KOPT-K1 (cell line): ENCODE measurements around the gene ALOX5AP.

Source experiments
- H3K27ac ChIP-seq: fragments of 200-600 bp; sonication (generic); 2 replicates; pipeline ENCODE4 v1.5.1; 2016; ENCODE audit warnings: antibody characterized with exemption, mild to moderate bottlenecking, low read depth, low read length; ENCODE audit not compliant: poor library complexity, severe bottlenecking
- H3K36me3 ChIP-seq: fragments of 200-600 bp; sonication (generic); 2 replicates; pipeline ENCODE4 v1.5.1; 2017; ENCODE audit warnings: antibody characterized with exemption, mild to moderate bottlenecking, low read length, moderate library complexity; ENCODE audit not compliant: insufficient read depth
- H3K9me3 ChIP-seq: fragments of 200-600 bp; sonication (generic); 2 replicates; pipeline ENCODE4 v1.5.1; 2017; ENCODE audit warnings: antibody characterized with exemption, low read length, mild to moderate bottlenecking; ENCODE audit not compliant: insufficient read depth, poor library complexity, severe bottlenecking

ALOX5AP gene

GRCh38 chr13:30803749-30804148, 68.4 kb downstream of the ALOX5AP start:
- no peaks in the 10 kb centered on the region for H3K9me3 ChIP-seq
- H3K27ac ChIP-seq, result no peak overlapping the region
- H3K36me3 ChIP-seq, result no peaks in the 10 kb centered on the region

GRCh38 chr13:30804474-30804873, 69.1 kb downstream of the ALOX5AP start:
- no peak overlapping the region for H3K27ac ChIP-seq
- H3K36me3 ChIP-seq, result no peaks in the 10 kb centered on the region
- no peaks in the 10 kb centered on the region for H3K9me3 ChIP-seq

GRCh38 chr13:30805132-30805537, 69.8 kb downstream of the ALOX5AP start:
- Histone ChIP-seq H3K27ac (no peak overlapping the region), H3K9me3 (no peaks in the 10 kb centered on the region), H3K36me3 (no peaks in the 10 kb centered on the region)

GRCh38 chr13:30805603-30806011, 70.3 kb downstream of the ALOX5AP start:
- no peak overlapping the region for H3K27ac ChIP-seq
- H3K9me3 ChIP-seq, result no peaks in the 10 kb centered on the region
- H3K36me3 ChIP-seq, result no peaks in the 10 kb centered on the region

- Histone ChIP-seq H3K27ac (no peak overlapping the region), H3K36me3 (no peaks in the 10 kb centered on the region)
Observed at GRCh38 chr13:30806784-30807183, 71.4 kb downstream of the ALOX5AP start.

GRCh38 chr13:30807392-30807791, 72.0 kb downstream of the ALOX5AP start:
- H3K27ac ChIP-seq, result no peak overlapping the region
- no peaks in the 10 kb centered on the region for H3K9me3 ChIP-seq
- H3K36me3 ChIP-seq, result no peaks in the 10 kb centered on the region

More at GRCh38 chr13:30806784-30807183, 71.4 kb downstream of the ALOX5AP start:
- H3K9me3 ChIP-seq, result no peaks in the 10 kb centered on the region

- no peaks in the 10 kb centered on the region for H3K36me3 ChIP-seq
Observed at GRCh38 chr13:30808600-30808999, 73.3 kb downstream of the ALOX5AP start.

GRCh38 chr13:30809787-30810186, 74.4 kb downstream of the ALOX5AP start:
- Histone ChIP-seq H3K36me3 (no peaks in the 10 kb centered on the region), H3K9me3 (no peaks in the 10 kb centered on the region), H3K27ac (no peak overlapping the region)

More at GRCh38 chr13:30808600-30808999, 73.3 kb downstream of the ALOX5AP start:
- H3K9me3 ChIP-seq, result no peaks in the 10 kb centered on the region
- no peak overlapping the region for H3K27ac ChIP-seq

GRCh38 chr13:30810261-30810701, 74.9 kb downstream of the ALOX5AP start:
- H3K27ac ChIP-seq, result no peak overlapping the region
- H3K36me3 ChIP-seq, result no peaks in the 10 kb centered on the region
- no peaks in the 10 kb centered on the region for H3K9me3 ChIP-seq

GRCh38 chr13:30810801-30811200, 75.5 kb downstream of the ALOX5AP start:
- H3K9me3 ChIP-seq, result no peaks in the 10 kb centered on the region

More at GRCh38 chr13:30810801-30811200, 75.5 kb downstream of the ALOX5AP start:
- Histone ChIP-seq H3K27ac (no peak overlapping the region), H3K36me3 (no peaks in the 10 kb centered on the region)
